ENCODE measurements around the gene ARHGEF40.

The ARHGEF40 gene

GRCh38 chr14:21078726-21079125 is 8.6 kb downstream of the ARHGEF40 start:
- FAIRE-seq = no peak
- no peak for DNase-seq (ENCODE audit: insufficient read length, low spot score)

GRCh38 chr14:21081521-21082142 is 11.5 kb downstream of the ARHGEF40 start:
- FAIRE-seq (no peak), DNase-seq (ENCODE audit: insufficient read length, low spot score) (no peak)

- FAIRE-seq (no peak), DNase-seq (ENCODE audit: insufficient read length, low spot score) (no peak)
Observed at GRCh38 chr14:21083565-21084325, 13.6 kb downstream of the ARHGEF40 start.

GRCh38 chr14:21084396-21084795 is 14.3 kb downstream of the ARHGEF40 start:
- FAIRE-seq (no peak), DNase-seq (ENCODE audit: insufficient read length, low spot score) (no peak)

DNA sequence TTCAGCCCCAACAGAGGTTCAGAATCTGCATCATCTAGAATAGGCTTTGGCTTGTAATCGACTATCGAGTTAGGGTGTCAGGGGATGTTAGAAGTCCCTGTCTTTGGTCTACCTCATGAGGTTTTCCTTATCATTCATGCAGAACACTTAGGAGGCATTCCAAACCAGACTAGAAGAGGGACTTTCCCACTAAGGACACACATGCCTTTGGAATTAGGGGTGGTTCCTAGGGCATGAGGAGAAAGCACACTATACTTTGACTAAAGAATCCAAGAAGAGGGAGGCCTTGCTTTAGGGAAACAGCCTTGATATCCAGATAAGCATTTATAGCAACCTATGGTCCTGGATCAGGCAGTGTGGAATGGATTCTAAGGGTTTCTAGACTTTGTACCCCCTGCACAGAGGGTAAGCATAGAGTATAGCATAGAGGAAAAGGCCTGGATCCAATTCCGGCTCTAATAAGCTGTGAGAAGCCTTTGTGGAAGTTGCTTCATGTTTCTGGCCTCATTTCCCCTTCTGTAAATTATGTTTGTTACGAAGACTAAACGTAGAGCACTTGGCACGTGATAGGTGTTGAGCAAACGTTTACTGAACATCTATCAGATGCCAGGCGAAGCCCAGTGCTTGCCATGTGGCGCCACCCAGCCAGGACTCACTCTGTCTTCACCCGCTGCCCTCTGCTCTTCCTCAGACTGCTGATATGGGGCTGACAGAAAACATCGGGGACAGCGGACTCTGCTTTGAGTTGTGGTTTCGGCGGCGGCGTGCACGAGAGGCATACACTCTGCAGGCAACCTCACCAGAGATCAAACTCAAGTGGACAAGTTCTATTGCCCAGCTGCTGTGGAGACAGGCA is 15.1 kb downstream of the ARHGEF40 start:
- no peak for DNase-seq (ENCODE audit: insufficient read length, low spot score)
- FAIRE-seq = no peak

GRCh38 chr14:21086908-21087293 is 16.8 kb downstream of the ARHGEF40 start:
- no peak for FAIRE-seq
- DNase-seq (ENCODE audit: insufficient read length, low spot score) = no peak

DNA sequence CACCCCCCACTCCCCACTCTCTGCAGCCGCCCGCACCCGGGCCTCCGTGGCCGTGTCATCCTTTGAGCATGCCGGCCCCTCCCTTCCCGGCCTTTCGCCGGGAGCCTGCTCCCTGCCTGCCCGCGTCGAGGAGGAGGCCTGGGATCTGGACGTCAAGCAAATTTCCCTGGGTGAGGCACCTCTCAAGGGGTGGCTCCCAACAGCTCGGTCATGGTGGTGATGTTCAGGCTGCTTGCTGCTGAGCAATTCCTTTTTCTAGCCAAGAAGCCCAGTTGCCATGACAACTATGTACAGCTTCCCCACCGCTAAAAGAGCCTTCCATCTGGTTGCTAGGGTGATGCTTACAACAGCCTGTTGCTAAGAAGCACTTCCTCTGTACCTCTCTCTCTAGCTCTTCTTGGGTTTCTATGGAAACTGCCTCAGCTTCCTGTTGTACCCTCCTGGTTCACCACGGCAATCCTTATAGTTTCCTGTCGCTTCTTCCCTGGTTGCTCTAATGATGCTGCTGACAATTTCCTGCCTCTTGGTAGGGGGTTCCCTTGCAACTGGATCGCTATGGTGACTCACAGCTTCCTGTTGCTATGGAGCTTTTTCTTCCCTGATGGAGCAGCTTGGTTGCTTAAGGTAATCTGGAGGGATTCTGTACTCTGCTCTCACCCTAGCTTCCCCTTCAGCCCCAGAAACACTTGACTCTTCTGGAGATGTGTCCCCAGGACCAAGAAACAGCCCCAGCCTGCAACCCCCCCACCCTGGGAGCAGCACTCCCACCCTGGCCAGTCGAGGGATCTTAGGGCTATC is 17.4 kb downstream of the ARHGEF40 start:
- FAIRE-seq (peak; percentile 47), DNase-seq (ENCODE audit: insufficient read length, low spot score) (peak; percentile 59)

- no peak for FAIRE-seq
Observed at GRCh38 chr14:21088687-21089086, 18.6 kb downstream of the ARHGEF40 start.

GRCh38 chr14:21089271-21089670 is 19.2 kb downstream of the ARHGEF40 start:
- no peak for FAIRE-seq

More at GRCh38 chr14:21088687-21089086, 18.6 kb downstream of the ARHGEF40 start:
- DNase-seq (ENCODE audit: insufficient read length, low spot score) = no peak

DNA sequence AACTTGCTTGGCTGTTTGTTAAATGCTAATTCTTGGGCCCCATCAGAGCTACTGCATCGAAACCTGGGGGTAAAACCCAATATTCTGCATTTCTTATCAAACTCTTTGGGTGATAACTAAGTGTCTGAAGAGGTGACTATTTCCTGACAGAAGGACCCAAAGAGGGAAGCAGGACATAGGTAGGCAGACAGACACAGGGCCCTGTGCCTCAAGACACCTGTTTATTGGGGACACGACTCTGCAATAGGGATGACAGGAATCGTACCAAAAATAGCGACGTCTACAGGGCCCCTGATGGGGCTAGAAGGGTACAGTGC is 19.7 kb downstream of the ARHGEF40 start:
- DNase-seq (ENCODE audit: insufficient read length, low spot score) (no peak), FAIRE-seq (no peak)

More at GRCh38 chr14:21089271-21089670, 19.2 kb downstream of the ARHGEF40 start:
- no peak for DNase-seq (ENCODE audit: insufficient read length, low spot score)

GRCh38 chr14:21090194-21090939 is 20.3 kb downstream of the ARHGEF40 start:
- FAIRE-seq = no peak
- no peak for DNase-seq (ENCODE audit: insufficient read length, low spot score)

DNA sequence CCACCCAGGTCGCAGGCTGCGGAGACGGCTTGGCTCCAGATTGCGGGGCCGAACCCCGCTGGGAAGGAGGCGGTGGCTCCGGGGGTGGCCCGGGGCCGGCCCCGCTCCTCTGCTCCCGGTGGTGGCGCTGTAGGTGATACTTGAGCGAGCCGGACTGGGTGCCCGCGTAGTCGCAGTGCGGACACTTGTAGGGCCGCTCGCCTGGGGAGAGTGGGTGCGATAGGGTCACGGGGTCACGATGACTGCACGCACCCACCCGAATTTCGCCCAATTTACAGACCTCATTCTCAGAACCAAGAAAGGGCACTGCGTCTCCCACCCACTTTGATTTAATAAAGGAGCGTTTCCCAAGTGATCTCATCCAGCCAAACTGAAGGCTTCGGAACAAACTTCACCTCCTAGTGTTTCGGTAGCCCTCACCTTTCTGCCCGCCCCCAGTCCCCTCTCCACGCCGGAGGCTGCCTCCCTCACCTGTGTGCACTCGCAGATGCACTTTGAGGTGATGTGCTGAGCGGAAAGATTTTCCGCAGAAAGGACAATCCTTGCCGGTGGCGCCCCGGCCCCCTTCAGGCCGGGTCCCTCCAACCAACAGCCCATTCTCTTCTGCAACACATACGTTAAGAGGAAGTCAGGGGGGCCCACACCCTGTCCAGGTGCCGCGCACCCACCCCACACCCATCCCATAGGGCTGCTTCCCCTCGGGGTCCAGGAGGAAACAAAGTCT is 21.0 kb downstream of the ARHGEF40 start:
- FAIRE-seq = no peak
- no peak for DNase-seq (ENCODE audit: insufficient read length, low spot score)

GRCh38 chr14:21091821-21092272 is 21.7 kb downstream of the ARHGEF40 start:
- FAIRE-seq (no peak), DNase-seq (ENCODE audit: insufficient read length, low spot score) (no peak)

- peak; percentile 99 for DNase-seq (ENCODE audit: insufficient read length, low spot score)
Observed at GRCh38 chr14:21092273-21093011, 22.3 kb downstream of the ARHGEF40 start.

GRCh38 chr14:21093018-21093417 is 22.9 kb downstream of the ARHGEF40 start:
- DNase-seq (ENCODE audit: insufficient read length, low spot score) (no peak), FAIRE-seq (no peak)

More at GRCh38 chr14:21092273-21093011, 22.3 kb downstream of the ARHGEF40 start:
- peak; percentile 54 for FAIRE-seq

DNA sequence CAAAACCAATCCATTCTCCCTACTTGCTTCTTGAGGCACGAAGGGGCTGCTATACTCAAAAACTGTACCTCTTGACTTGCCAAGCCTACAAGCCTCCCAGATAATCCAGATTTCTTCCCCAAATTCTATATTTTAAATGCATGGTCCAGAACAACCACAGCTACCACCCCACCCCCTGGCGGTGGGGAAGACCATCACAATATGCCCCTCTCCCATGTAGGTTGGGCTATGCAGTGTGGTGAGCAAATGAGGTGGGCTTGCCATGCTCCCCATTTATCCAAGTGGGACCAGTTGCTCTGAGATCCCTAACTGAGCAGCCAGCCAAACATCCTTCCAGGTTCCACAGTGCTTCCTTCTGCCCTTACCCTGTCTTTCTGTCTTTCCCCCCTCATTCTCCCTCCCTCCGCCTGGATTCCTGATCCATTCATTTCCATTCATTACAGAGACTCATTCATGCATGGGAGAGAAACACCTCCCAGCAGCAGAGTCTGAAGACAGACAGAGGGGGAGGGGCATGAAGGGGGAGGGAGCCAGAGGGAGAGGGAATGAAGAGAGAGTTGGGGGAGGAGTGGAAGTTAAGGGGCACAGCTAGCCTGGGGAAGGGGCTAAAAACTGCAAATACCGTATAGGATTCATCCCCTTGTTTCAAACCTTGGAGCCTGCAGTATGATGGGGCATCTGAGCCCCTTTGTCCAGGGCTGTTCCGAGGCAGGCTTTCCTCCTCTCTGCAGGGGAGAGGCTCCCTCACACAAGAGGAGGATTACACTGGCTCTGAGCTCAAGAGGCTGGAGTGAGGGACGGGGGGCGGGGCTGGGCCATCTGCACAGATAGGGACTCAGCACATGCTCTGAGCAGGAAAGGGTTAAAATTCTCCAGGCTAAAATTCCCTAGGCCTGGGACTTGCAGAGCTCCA is 23.9 kb downstream of the ARHGEF40 start:
- FAIRE-seq (no peak), DNase-seq (ENCODE audit: insufficient read length, low spot score) (no peak)

DNA sequence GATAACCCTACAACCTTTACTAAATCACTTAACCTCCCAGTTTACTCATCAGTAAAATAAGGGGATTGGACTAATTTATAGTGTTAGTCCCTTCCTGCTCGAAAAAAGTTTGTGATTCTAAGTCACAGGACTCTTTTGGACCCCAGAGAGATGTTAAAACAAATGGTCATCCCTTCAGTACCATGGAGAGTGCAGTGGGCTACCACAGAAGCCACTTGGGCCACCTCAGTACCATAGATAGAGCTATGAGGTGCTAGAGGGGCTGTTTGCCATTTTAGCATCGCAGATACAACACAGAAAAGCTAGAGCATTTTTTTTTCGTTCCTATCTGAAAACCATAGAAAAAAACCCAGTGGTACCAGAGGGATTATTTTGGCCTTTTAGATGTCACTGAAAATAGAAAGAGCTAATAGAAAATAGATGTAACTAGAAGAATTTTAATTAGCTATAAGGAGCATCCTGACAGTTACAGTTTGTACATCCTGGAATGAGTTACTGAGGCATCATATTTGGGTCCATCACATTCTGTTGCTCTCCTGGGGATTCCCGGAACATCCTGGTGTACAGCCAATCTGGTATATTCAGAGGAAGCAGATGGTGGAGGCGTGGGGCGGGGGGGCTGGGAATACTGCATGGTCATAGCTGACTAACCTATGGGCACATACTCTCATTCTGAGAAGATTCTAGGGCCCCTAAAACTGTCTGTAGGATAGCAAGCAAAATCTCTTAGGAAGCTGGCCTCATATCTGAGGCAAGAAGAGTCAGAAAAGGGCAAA is 25.5 kb downstream of the ARHGEF40 start:
- DNase-seq (ENCODE audit: insufficient read length, low spot score) (no peak), FAIRE-seq (no peak)

Data from GM19239 (cell line).